ENCODE measurements around the gene CEACAM20.
"Not testable (repeated sequence)": the region's sequence is repeated elsewhere in the genome, so short reads cannot be mapped to it uniquely, and the experiment has no call there.

The CEACAM20 gene

GRCh38 chr19:44468730-44469129 lies 60.7 kb downstream of the CEACAM20 start:
- not testable (repeated sequence) for DNase-seq

DNA sequence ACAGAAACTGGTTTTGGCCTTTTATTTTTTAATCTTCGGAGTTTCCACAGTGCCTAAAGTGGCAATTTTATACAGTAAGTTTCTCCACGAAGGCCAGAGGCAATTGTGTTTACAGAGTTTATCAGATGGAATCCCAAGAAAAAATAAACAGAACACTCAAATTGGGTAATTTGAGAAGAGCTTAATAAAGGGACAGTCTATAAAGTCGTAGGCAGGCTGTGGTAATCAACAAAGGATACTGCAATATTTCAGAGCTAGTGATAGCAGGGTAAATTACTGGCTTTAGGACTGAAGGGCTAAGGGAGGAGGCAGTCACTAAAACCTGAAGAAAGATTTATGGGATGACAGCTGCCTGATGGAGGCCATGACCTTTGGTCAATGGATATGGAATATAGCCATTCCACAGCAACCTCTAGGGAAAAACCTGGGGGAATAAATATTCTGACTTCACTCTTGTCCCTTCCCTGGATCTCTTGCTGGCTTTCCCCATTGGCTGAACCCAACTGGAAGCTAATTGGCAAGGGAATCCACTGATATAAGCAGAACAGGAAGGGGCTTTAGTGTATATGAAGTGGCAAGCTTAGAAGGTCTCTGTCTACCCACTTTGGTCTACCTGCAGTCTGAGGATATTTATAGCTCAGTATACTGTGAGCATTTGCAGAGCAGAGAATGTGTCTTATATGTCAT lies 66.7 kb downstream of the CEACAM20 start:
- DNase-seq, result not testable (repeated sequence)

Measured in stimulated activated CD4-positive, alpha-beta T cell treated with anti-CD3 and anti-CD28 coated beads, Interleukin-4, amount 100 ng/mL, for 4 hours (primary cell).